Astrocyte (in vitro differentiated cells and primary cell): Measurements from ENCODE around the gene PAPPA2.

Experiments used
- CTCF ChIP-seq: IDR thresholded peaks from 2 replicates; pipeline ENCODE4 v1.5.1; 2011; ENCODE audit warnings: low read depth, mild to moderate bottlenecking, inconsistent platforms, low read length, moderate library complexity; ENCODE audit not compliant: insufficient read depth
- EZH2 ChIP-seq: IDR thresholded peaks from 2 replicates; pipeline ENCODE4 v1.6.1; 2012; ENCODE audit warnings: mild to moderate bottlenecking, low read length, inconsistent platforms; ENCODE audit not compliant: insufficient read depth

GRCh38 chr1:176837708-176838107, 374.7 kb downstream of the PAPPA2 start:
- TF ChIP-seq EZH2, result no peak
- TF ChIP-seq CTCF, result no peak
